Activated naive CD8-positive, alpha-beta T cell treated with anti-CD3 and anti-CD28 coated beads, Interleukin-2, amount 10 ng/mL, durations not matched to agents 7 days and 5 days (primary cell): ENCODE data around the gene IL10RA. TPM values are rescaled to one million over a fixed set of nuclear protein-coding genes. Genes with fewer than 3 reads are reported as not detected.

Experiments used
- ATAC-seq: fragments of 150-1000 bp; cut with Tn5 transposase; one replicate; pipeline ENCODE4 v1.10.0; 2021; ENCODE audit warnings: low read depth, moderate library complexity
- POLR2A ChIA-PET: fragments of 350-600 bp; sonication (Branson Sonifier 250); formaldehyde crosslinking; loops from one replicate; lab custom pipeline; 2021; ENCODE audit warnings: antibody characterized with exemption; lab: Charles Lee
- DNase-seq: peaks from one replicate; pipeline ENCODE4 v3.0.0; 2021
- H3K27ac Mint-ChIP-seq: one replicate; pipeline ENCODE4 v1.8.0; 2022; ENCODE audit warnings: mild to moderate bottlenecking, mixed read lengths
- H3K27me3 Mint-ChIP-seq: one replicate; pipeline ENCODE4 v1.8.0; 2022; ENCODE audit warnings: mild to moderate bottlenecking, moderate library complexity, mixed read lengths
- H3K36me3 Mint-ChIP-seq: one replicate; pipeline ENCODE4 v1.8.0; 2021; ENCODE audit warnings: mild to moderate bottlenecking, mixed read lengths
- H3K4me1 Mint-ChIP-seq: one replicate; pipeline ENCODE4 v1.8.0; 2021; ENCODE audit warnings: mixed read lengths
- H3K4me3 Mint-ChIP-seq: one replicate; pipeline ENCODE4 v1.8.0; 2022; ENCODE audit warnings: mild to moderate bottlenecking, moderate library complexity, mixed read lengths
- H3K9me3 Mint-ChIP-seq: one replicate; pipeline ENCODE4 v1.8.0; 2021; ENCODE audit warnings: mixed read lengths
- total RNA-seq, 2 experiments: library from RNA; stranded (reverse); gene quantifications; one replicate each; pipeline ENCODE4 v1.2.3, GENCODE V29; 2021

IL10RA gene
- total RNA-seq, 2 experiments from 2014 or later = 304 TPM

DNA sequence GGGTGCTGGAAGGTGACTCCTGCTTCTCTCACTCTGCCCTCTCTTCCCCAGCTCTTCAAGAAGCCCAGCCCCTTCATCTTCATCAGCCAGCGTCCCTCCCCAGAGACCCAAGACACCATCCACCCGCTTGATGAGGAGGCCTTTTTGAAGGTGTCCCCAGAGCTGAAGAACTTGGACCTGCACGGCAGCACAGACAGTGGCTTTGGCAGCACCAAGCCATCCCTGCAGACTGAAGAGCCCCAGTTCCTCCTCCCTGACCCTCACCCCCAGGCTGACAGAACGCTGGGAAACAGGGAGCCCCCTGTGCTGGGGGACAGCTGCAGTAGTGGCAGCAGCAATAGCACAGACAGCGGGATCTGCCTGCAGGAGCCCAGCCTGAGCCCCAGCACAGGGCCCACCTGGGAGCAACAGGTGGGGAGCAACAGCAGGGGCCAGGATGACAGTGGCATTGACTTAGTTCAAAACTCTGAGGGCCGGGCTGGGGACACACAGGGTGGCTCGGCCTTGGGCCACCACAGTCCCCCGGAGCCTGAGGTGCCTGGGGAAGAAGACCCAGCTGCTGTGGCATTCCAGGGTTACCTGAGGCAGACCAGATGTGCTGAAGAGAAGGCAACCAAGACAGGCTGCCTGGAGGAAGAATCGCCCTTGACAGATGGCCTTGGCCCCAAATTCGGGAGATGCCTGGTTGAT, 12.6 kb downstream of the IL10RA start:
- POLR2A ChIA-PET = interaction anchor here (1.6 to 32.4 kb wide), 7 partner anchors 8 to 53 kb away, joined by 6 to 608 read pairs (median 113); partner anchors contain the start of gene IL10RA
- Mint-ChIP-seq H3K27me3 (no peaks in the 10 kb centered on the region), H3K36me3 (peaks cover 58% of the 10 kb centered on the region), H3K4me3 (peak overlapping the region; percentile 7), H3K27ac (peak overlapping the region; percentile 96), H3K9me3 (peaks cover 2% of the 10 kb centered on the region), H3K4me1 (peaks cover 79% of the 10 kb centered on the region)
- DNase-seq (no peak), ATAC-seq (no peak)

DNA sequence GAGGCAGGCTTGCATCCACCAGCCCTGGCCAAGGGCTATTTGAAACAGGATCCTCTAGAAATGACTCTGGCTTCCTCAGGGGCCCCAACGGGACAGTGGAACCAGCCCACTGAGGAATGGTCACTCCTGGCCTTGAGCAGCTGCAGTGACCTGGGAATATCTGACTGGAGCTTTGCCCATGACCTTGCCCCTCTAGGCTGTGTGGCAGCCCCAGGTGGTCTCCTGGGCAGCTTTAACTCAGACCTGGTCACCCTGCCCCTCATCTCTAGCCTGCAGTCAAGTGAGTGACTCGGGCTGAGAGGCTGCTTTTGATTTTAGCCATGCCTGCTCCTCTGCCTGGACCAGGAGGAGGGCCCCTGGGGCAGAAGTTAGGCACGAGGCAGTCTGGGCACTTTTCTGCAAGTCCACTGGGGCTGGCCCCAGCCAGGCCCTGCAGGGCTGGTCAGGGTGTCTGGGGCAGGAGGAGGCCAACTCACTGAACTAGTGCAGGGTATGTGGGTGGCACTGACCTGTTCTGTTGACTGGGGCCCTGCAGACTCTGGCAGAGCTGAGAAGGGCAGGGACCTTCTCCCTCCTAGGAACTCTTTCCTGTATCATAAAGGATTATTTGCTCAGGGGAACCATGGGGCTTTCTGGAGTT, 13.3 kb downstream of the IL10RA start:
- Mint-ChIP-seq H3K4me3 (peak overlapping the region; percentile 40), H3K27ac (peak overlapping the region; percentile 96)

DNA sequence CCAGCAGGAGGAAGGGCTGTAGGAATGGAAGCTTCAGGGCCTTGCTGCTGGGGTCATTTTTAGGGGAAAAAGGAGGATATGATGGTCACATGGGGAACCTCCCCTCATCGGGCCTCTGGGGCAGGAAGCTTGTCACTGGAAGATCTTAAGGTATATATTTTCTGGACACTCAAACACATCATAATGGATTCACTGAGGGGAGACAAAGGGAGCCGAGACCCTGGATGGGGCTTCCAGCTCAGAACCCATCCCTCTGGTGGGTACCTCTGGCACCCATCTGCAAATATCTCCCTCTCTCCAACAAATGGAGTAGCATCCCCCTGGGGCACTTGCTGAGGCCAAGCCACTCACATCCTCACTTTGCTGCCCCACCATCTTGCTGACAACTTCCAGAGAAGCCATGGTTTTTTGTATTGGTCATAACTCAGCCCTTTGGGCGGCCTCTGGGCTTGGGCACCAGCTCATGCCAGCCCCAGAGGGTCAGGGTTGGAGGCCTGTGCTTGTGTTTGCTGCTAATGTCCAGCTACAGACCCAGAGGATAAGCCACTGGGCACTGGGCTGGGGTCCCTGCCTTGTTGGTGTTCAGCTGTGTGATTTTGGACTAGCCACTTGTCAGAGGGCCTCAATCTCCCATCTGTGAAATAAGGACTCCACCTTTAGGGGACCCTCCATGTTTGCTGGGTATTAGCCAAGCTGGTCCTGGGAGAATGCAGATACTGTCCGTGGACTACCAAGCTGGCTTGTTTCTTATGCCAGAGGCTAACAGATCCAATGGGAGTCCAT, 14.1 kb downstream of the IL10RA start:
- DNase-seq (no peak), ATAC-seq (no peak)
- Mint-ChIP-seq H3K4me3 (peak overlapping the region; percentile 40), H3K27me3 (no peaks in the 10 kb centered on the region), H3K9me3 (peaks cover 5% of the 10 kb centered on the region), H3K36me3 (peaks cover 54% of the 10 kb centered on the region), H3K4me1 (peaks cover 80% of the 10 kb centered on the region), H3K27ac (peak overlapping the region; percentile 96)
- POLR2A ChIA-PET = interaction anchor here (0.8 to 32.4 kb wide), 10 partner anchors 7 to 52 kb away, joined by 3 to 608 read pairs (median 67); partner anchors contain the start of gene IL10RA

More for the DNA sequence above, 13.3 kb downstream of the IL10RA start:
- POLR2A ChIA-PET = interaction anchor here (0.9 to 32.4 kb wide), 8 partner anchors 8 to 52 kb away, joined by 3 to 608 read pairs (median 111); partner anchors contain the start of gene IL10RA
- H3K27me3 Mint-ChIP-seq = no peaks in the 10 kb centered on the region
- H3K36me3 Mint-ChIP-seq = peaks cover 60% of the 10 kb centered on the region
- DNase-seq = no peak
- no peak for ATAC-seq
- peaks cover 81% of the 10 kb centered on the region for H3K4me1 Mint-ChIP-seq
- peaks cover 5% of the 10 kb centered on the region for H3K9me3 Mint-ChIP-seq

DNA sequence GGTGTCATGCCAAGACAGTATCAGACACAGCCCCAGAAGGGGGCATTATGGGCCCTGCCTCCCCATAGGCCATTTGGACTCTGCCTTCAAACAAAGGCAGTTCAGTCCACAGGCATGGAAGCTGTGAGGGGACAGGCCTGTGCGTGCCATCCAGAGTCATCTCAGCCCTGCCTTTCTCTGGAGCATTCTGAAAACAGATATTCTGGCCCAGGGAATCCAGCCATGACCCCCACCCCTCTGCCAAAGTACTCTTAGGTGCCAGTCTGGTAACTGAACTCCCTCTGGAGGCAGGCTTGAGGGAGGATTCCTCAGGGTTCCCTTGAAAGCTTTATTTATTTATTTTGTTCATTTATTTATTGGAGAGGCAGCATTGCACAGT, 14.6 kb downstream of the IL10RA start:
- ATAC-seq = no peak
- POLR2A ChIA-PET = interaction anchor here (0.8 to 32.4 kb wide), 9 partner anchors 8 to 177 kb away, joined by 3 to 608 read pairs (median 109); partner anchors contain the start of genes FXYD2 and IL10RA

DNA sequence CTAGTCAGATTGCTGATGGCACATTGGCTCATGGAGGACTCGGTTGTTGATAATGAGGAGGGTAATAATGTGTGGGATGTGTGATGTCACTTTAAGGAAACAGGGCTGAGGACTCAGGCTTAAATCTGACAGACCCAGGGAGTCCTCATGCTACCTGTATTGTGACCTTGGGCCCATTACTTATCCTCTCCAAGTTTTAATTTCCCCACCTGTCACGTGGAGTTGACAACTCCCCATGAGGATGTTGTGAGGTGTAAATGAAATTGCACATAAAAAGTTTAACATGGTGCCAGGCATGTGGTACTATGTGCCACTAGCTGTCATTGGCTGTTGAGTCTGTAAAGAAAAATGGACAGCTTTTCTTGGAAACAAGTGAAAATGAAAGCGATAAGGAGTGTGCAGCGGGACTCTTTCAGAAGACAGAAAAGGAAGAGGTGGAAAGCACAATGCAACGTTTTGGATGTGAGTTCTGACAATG, 15.3 kb downstream of the IL10RA start:
- POLR2A ChIA-PET = interaction anchor here (0.7 to 32.4 kb wide), 17 partner anchors 9 to 187 kb away, joined by 3 to 608 read pairs (median 8); partner anchors contain the start of genes FXYD2 and IL10RA
- Mint-ChIP-seq H3K9me3 (peaks cover 5% of the 10 kb centered on the region), H3K4me1 (peaks cover 83% of the 10 kb centered on the region), H3K27me3 (no peaks in the 10 kb centered on the region), H3K27ac (peak overlapping the region; percentile 96), H3K36me3 (peaks cover 49% of the 10 kb centered on the region), H3K4me3 (peak overlapping the region; percentile 65)
- DNase-seq (no peak), ATAC-seq (peak; percentile 59)

More for the DNA sequence above, 14.6 kb downstream of the IL10RA start:
- Mint-ChIP-seq H3K27ac (peak overlapping the region; percentile 96), H3K4me3 (peak overlapping the region; percentile 65), H3K36me3 (peaks cover 50% of the 10 kb centered on the region), H3K27me3 (no peaks in the 10 kb centered on the region), H3K4me1 (peaks cover 80% of the 10 kb centered on the region), H3K9me3 (peaks cover 5% of the 10 kb centered on the region)
- DNase-seq = no peak

DNA sequence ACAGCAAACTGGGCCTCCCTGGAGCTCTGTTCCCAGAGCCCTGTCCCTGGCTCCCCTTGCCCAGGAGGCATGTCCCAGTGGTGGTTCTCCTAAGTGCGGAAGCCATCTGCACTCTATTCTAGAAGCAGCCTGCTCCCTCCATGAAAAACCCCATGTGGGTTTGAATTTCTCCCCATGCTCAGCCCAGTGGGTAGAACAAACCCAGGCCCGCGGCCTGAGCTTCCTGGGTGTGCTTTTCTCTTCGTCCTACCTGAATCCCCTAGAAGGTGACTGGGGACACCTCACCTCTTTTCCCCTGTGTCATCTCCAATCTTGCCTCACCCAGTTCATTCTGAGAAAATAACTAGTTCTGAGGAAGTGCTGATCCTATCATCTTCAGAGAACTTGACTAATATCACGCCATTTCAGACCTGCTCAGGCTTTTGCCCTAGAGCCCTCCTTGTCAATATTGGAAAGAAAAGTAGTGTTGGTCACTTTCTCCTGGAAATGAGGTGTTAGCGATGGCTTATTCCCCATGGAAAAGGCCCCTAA, 15.9 kb downstream of the IL10RA start:
- Mint-ChIP-seq H3K9me3 (peaks cover 5% of the 10 kb centered on the region), H3K27ac (peak overlapping the region; percentile 96), H3K4me1 (peaks cover 83% of the 10 kb centered on the region), H3K4me3 (peak overlapping the region; percentile 65), H3K36me3 (peaks cover 44% of the 10 kb centered on the region), H3K27me3 (no peaks in the 10 kb centered on the region)
- POLR2A ChIA-PET = interaction anchor here (0.5 to 32.4 kb wide), 22 partner anchors 9 to 188 kb away, joined by 3 to 608 read pairs (median 6); partner anchors contain the start of genes FXYD2 and IL10RA
- peak; percentile 74 for ATAC-seq
- peak; percentile 77 for DNase-seq

DNA sequence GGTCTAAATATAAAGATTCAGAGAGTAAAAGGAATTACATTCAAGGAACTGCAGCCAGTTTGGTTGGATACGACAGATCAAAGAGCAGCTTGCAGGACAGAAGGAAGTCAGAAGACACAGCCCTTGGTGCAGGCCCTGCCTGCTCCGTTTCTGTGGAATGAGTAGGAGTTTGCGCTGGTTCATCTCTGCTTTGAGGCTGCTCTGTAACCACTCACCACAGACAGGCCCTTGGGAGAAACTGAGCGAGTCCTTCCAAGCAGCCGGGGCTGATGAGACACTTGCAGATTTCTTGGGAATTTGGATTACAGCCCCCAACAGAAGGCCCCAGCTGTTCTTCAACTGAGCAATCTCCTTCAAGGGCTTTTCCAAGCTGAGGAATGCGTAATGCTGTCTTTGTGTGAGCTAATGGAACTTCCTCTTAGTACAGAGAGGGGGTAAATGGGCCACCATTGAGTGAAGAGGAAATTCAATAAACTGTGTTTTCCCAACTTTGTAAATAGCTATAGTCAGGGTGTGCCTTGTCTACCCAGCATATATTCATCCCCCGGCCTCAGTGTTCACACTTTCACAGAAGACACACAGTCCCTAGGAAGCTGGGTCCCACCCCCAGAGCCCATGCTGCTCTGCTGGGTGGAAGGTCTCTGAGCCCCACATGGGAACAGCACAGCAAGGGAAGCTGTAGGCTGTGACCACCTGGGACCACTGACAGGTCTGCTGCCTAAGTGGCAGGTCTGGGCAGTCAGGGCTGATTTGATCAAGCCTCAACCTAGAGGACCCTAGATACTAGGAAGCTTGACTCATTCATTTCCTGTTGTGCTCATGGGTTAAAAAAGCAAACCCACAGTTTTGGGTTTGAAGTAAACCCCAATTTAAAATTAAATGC, 16.6 kb downstream of the IL10RA start:
- H3K27ac Mint-ChIP-seq = peak overlapping the region; percentile 96
- H3K4me1 Mint-ChIP-seq = peaks cover 83% of the 10 kb centered on the region
- H3K36me3 Mint-ChIP-seq = peaks cover 37% of the 10 kb centered on the region
- H3K9me3 Mint-ChIP-seq = peaks cover 5% of the 10 kb centered on the region
- ATAC-seq (peak; percentile 41), DNase-seq (peak; percentile 70)
- H3K4me3 Mint-ChIP-seq = peak overlapping the region; percentile 65
- POLR2A ChIA-PET = interaction anchor here (0.5 to 32.4 kb wide), 23 partner anchors 9 to 187 kb away, joined by 3 to 608 read pairs (median 5); partner anchors contain the start of genes FXYD2 and IL10RA
- H3K27me3 Mint-ChIP-seq = no peaks in the 10 kb centered on the region

DNA sequence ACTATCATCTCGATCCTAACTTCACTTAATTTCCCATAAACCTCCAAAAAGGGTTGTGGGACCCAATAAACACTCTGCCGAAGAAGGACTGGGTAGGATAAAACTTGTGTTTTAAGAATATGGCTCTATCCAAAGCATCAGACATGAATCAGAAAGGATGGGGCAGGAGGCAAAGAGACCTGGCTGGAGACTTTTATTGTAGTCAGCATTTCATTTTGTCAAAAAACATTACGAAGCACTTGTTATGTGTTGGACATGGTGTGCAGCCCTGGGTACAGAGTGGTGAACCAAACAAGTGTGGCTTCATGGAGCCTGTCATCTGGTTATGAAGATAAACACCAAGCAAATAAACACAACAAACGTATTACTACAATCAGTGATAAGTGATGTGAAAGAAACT, 17.3 kb downstream of the IL10RA start:
- Mint-ChIP-seq H3K27ac (peak overlapping the region; percentile 96), H3K27me3 (no peaks in the 10 kb centered on the region), H3K36me3 (peaks cover 33% of the 10 kb centered on the region), H3K4me1 (peaks cover 87% of the 10 kb centered on the region), H3K4me3 (peak overlapping the region; percentile 65), H3K9me3 (peaks cover 5% of the 10 kb centered on the region)
- no peak for DNase-seq
- POLR2A ChIA-PET = interaction anchor here (0.9 to 32.4 kb wide), 15 partner anchors 8 to 188 kb away, joined by 3 to 608 read pairs (median 21); partner anchors contain the start of genes FXYD2 and IL10RA
- no peak for ATAC-seq

DNA sequence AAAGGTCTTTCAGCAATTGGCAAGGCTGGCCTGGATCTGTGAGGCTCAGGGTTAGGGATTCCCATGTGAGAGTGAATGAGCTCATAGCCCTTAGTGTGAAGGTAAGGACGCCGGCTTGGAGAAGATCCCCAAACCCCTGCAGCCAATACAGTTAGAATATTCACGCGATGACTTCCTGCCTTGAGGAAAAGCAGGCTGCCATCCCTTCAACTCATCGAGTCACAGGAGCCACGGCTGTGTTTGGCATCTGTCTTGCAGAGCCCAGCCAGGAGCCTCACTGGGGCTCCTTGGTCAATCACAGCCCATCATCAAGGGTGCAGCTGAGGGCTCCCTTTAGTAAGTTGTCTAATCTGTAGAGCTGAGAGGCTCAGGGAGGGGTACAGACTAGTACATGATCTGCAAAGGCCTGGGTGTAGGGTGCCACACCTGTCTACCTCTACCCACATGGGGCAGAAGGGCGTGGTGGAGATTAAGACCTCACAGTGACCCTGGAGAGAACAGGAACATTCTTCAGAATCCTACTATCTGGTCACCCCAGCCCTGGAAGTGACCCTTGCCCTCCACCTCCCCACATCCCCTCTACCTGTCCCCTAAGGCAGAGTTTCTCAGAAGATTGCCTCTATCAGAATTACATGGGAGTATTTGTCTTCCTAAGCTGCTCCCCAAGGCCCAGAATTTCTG, 18.5 kb downstream of the IL10RA start:
- ATAC-seq = no peak
- peak overlapping the region; percentile 65 for H3K4me3 Mint-ChIP-seq
- peaks cover 35% of the 10 kb centered on the region for H3K36me3 Mint-ChIP-seq
- POLR2A ChIA-PET = interaction anchor here (1.0 to 32.4 kb wide), 7 partner anchors 8 to 54 kb away, joined by 4 to 608 read pairs (median 113); partner anchors contain the start of gene IL10RA
- peak overlapping the region; percentile 96 for H3K27ac Mint-ChIP-seq
- no peaks in the 10 kb centered on the region for H3K27me3 Mint-ChIP-seq
- H3K9me3 Mint-ChIP-seq = peaks cover 5% of the 10 kb centered on the region
- peak; percentile 30 for DNase-seq
- peaks cover 90% of the 10 kb centered on the region for H3K4me1 Mint-ChIP-seq

DNA sequence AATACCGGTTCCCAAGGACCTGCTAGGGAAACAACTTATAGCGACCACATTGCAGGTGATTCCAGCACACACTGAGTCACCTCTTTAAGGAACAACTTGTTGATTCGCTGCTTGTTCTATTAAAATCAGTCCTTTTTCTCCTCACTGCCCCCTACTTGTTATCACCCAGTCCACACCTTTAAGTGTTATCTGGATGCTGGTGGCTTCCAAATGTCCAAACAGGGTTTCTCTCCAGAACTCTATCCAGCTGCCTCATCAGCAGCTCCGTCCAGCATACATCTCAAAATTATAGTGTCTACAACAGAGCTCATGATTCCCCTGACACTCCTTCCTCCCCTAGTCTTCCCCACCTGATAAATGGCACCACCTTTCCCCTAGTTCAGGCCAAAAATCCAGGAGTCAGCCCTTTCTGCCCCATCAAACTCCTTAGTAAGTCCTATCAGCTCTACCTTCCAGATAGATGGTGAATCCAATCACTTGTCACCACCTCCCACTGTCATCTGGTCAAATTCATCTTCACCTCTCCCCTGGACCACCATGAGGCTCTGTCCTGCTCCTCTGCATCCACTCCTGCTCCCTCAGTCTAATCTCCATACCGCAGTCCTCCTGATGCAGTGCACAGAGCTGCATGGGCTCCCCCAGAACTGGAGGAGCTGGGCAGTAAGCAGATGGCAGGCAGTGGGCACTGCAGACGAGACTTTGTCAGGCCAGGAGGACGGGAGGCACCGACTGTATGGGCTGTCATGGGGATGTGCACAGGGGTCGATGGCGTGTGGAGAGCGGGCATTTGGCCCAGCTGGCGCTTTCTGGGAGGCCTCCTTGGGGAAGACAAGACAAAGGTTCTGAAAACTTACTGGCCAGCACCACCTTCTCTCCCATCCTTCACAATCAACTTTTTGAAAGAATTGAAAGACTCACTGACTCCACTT, 19.3 kb downstream of the IL10RA start:
- peaks cover 27% of the 10 kb centered on the region for H3K36me3 Mint-ChIP-seq
- ATAC-seq (no peak), DNase-seq (no peak)
- H3K4me1 Mint-ChIP-seq = peaks cover 87% of the 10 kb centered on the region
- H3K4me3 Mint-ChIP-seq = peak overlapping the region; percentile 42
- H3K27ac Mint-ChIP-seq = peak overlapping the region; percentile 96
- POLR2A ChIA-PET = interaction anchor here (1.0 to 32.4 kb wide), 6 partner anchors 8 to 55 kb away, joined by 4 to 608 read pairs (median 118); partner anchors contain the start of gene IL10RA
- no peaks in the 10 kb centered on the region for H3K27me3 Mint-ChIP-seq
- H3K9me3 Mint-ChIP-seq = peaks cover 5% of the 10 kb centered on the region
